Left ventricle myocardium inferior (tissue), 1 donor: ENCODE measurements around the gene SLC9A1. TPM values are rescaled to one million over a fixed set of nuclear protein-coding genes. Genes with fewer than 3 reads are reported as not detected.
A peak's percentile ranks its signal among the peaks of the same experiment; 100 is the strongest.

Source experiments
- DNase-seq: peaks from one replicate; pipeline ENCODE4 v3.0.0-alpha.2; 2020
- H3K27ac ChIP-seq: fragments of 200-600 bp; replicated peaks from 2 replicates; pipeline ENCODE4 v1.8.0; 2021
- H3K27me3 ChIP-seq: fragments of 200-600 bp; 2 replicates; pipeline ENCODE4 v1.8.0; 2021; ENCODE audit warnings: low read depth
- H3K36me3 ChIP-seq: fragments of 200-600 bp; 2 replicates; pipeline ENCODE4 v1.8.0; 2021
- H3K4me1 ChIP-seq: fragments of 200-600 bp; 2 replicates; pipeline ENCODE4 v1.8.0; 2021
- H3K4me3 ChIP-seq: fragments of 200-600 bp; 2 replicates; pipeline ENCODE4 v1.8.0; 2021; ENCODE audit warnings: mild to moderate bottlenecking, moderate library complexity
- H3K9me3 ChIP-seq: fragments of 200-600 bp; replicated peaks from 2 replicates; pipeline ENCODE4 v1.8.0; 2021
- CTCF ChIP-seq: fragments of 200-600 bp; IDR thresholded peaks from 2 replicates; pipeline ENCODE4 v1.8.0; 2021; ENCODE audit warnings: antibody characterized with exemption, mild to moderate bottlenecking, borderline replicate concordance
- intact Hi-C: fragments of 100-400 bp; cut with micrococcal nuclease; formaldehyde crosslinking; loops from one replicate; pipeline ENCODE4 v1.11.0; 2022
- total RNA-seq: library from RNA; stranded (reverse); fragmentation: NEBNext Ultra II Directional; extraction: Animal tissue kit (Norgen Biotek cat#: 25700); gene quantifications from one replicate; pipeline ENCODE4 v1.2.1, GENCODE V29; 2021
- donor health status: DM: no; HTN: yes; CAD: no; lungs with severe emphysema.

The SLC9A1 gene
- total RNA-seq, 1 donor from 2014 or later, result 19.5 TPM

DNA sequence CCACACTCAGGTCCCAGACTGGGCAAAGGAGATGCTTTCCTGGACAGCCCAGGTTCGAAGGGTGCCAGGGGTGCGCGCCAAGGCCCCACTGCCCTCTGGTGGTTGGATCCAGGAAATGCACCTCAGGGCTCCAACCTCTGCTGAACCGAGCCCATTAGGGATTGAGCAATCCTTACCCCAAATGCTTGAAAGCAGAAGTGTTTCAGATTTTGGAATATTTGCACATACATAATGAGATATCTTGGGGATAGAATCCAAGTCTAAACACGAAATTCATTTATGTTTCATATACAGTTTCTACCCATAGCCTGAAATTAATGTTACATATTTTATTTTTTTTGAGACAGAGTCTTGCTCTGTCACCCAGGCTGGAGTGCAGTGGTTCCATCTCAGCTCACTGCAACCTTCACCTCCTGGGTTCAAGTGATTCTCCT is 57.4 kb downstream of the SLC9A1 start:
- H3K27ac ChIP-seq, result peak overlapping the region; percentile 95
- intact Hi-C loops, result loop anchor here (2.0 to 5.0 kb wide), 2 partner anchors 53 to 100 kb away; no protein-coding TSS in a partner anchor
- no peak overlapping the region for H3K4me3 ChIP-seq

DNA sequence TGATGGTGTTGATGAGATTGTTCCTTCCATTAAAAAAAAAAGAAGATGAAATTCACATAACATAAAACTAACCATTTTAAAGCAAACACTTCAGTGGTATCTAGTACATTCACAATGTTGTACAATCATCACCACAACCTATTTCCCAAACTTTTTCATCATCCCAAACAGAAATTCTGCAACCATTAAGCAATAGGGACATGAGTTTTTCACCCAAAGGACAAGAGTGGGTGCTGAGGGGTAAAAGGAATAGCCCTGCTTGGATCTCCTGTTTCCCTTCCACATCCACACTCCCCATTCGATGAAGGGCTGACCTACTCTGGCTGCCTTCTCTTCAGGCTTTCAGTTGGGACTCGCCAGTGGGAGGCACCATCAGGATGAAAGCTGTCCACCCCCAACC is 59.3 kb downstream of the SLC9A1 start:
- no peak for TF ChIP-seq CTCF
- peaks cover 34% of the 10 kb centered on the region for H3K4me1 ChIP-seq
- no peaks in the 10 kb centered on the region for H3K9me3 ChIP-seq
- H3K27ac ChIP-seq, result no peak overlapping the region
- no peak overlapping the region for H3K4me3 ChIP-seq
- no peaks in the 10 kb centered on the region for H3K36me3 ChIP-seq
- DNase-seq, result no peak
- intact Hi-C loops, result loop anchor here (5.0 kb wide), 1 partner anchor 98 kb away; no protein-coding TSS in a partner anchor
- H3K27me3 ChIP-seq, result no peaks in the 10 kb centered on the region

More for the DNA sequence above, 57.4 kb downstream of the SLC9A1 start:
- peaks cover 39% of the 10 kb centered on the region for H3K4me1 ChIP-seq
- DNase-seq, result peak; percentile 81
- no peaks in the 10 kb centered on the region for H3K9me3 ChIP-seq
- TF ChIP-seq CTCF, result peak; percentile 99
- H3K27me3 ChIP-seq, result no peaks in the 10 kb centered on the region
- no peaks in the 10 kb centered on the region for H3K36me3 ChIP-seq

DNA sequence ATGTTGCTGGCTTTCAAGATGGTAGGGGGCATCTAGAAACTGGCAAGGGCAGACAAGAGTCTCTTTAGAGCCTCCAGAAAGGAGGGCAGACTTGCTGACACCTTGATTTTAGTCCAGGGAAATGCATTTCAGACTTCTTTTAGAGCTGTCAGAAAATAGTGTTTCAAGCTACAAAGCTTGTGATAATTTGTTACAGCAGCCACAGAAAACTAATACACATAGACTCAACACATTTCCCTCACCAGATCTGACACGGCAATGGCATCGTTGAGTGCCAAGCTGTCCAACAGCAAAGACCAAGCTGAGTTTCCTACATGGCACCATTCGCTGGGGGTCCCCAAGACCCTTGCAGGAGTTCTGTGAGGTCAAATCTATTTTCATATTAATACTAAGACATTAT is 62.0 kb downstream of the SLC9A1 start:
- no peaks in the 10 kb centered on the region for H3K9me3 ChIP-seq
- no peak overlapping the region for H3K27ac ChIP-seq
- TF ChIP-seq CTCF, result no peak
- no peak for DNase-seq
- peaks cover 7% of the 10 kb centered on the region for H3K4me1 ChIP-seq
- H3K4me3 ChIP-seq, result no peak overlapping the region
- intact Hi-C loops, result no loop called here
- no peaks in the 10 kb centered on the region for H3K36me3 ChIP-seq
- H3K27me3 ChIP-seq, result no peaks in the 10 kb centered on the region

DNA sequence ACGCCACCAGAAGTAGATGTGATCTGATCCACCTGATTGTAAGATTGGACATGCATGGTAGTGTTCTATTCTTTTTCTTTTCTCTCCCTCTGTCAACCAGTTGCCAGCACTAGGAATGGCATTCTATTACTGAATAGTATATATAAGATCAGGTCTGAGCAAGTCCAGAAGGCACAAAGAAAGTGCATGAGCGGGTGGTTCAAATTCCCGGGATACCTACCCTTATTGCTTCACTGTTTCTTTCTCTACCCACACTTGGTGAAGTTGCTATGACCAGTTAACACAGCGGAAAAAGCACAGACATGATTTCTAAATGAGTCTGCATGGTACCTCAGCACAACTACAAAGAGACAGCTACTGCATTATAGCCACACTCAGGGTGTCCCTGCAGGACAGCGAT is 64.0 kb downstream of the SLC9A1 start:
- Histone ChIP-seq H3K27me3 (no peaks in the 10 kb centered on the region), H3K27ac (no peak overlapping the region), H3K9me3 (no peaks in the 10 kb centered on the region), H3K4me1 (no peaks in the 10 kb centered on the region), H3K36me3 (no peaks in the 10 kb centered on the region), H3K4me3 (no peak overlapping the region)
- no peak for TF ChIP-seq CTCF
- intact Hi-C loops, result no loop called here
- no peak for DNase-seq

DNA sequence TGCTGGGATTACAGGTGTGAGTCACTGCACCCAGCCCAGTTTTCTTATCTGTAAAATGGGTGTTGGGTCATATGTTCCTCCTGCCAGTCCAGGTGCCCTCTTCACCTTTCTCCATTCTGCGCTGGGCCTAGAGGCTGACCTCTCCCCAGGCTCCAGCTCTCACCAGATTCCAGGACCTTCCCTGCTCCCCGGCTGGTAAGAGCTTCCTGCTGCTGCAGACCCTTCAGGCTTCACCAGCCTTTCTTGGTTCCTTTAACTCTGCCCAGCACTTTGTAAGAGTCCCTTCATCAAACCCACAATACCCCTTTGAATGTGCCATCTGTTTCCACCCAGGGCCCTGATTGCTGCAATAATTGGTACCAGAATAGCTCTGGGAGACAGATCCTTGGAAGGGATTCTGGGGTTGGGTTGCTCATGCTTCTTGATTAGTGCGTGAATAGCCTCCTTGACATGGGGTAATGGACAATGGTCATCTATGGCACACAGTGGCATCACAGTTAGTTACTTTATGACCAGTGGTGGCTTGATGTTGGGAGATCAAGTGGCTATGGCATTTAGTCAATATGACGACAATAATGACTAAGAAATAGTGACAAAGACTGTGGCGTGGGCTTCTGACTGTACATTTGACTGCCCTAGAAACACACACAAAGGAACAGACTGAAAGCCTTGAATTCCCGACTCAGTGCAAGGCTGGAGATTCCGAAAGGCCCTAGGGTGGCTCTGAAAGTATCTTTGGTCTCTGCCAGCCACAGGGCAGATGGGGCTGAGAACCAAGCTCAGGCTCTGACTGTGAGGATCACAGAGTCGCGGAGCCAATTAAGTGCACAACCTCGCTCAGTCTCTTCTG is 67.3 kb downstream of the SLC9A1 start:
- Histone ChIP-seq H3K4me1 (no peaks in the 10 kb centered on the region), H3K27ac (no peak overlapping the region), H3K36me3 (no peaks in the 10 kb centered on the region), H3K27me3 (no peaks in the 10 kb centered on the region), H3K4me3 (no peak overlapping the region), H3K9me3 (peaks cover 17% of the 10 kb centered on the region)
- no peak for DNase-seq
- TF ChIP-seq CTCF, result no peak
- intact Hi-C loops, result no loop called here
